Thyroid gland (tissue), 4 donors: ENCODE data around the gene CSTPP1. TPM values are rescaled to one million over a fixed set of nuclear protein-coding genes. Genes with fewer than 3 reads are reported as not detected.

Experiments
- DNase-seq, 2 donors: peaks; one replicate each; pipeline ENCODE4 v3.0.0-alpha.2; 2019
- H3K27ac ChIP-seq, 3 donors: fragments of 200-600 bp; sonication (generic); 1 replicate in 2 of 3; 2 replicates in 1 of 3; pipeline ENCODE4 v1.5.1; 2016 to 2019; ENCODE audit warnings: mild to moderate bottlenecking in 1 of 3, moderate library complexity in 1 of 3
- H3K27me3 ChIP-seq: fragments of 200-600 bp; sonication (generic); one replicate; pipeline ENCODE4 v1.5.1; 2019
- H3K36me3 ChIP-seq, 2 donors: fragments of 200-600 bp; sonication (generic); one replicate each; pipeline ENCODE4 v1.5.1; 2016 to 2019
- H3K4me1 ChIP-seq, 2 donors: fragments of 200-600 bp; sonication (generic); one replicate each; pipeline ENCODE4 v1.5.1; 2017 to 2019
- H3K4me3 ChIP-seq, 3 donors: fragments of 200-600 bp; sonication (generic); replicated peaks in 1 of 3; 1 replicate in 2 of 3; 2 replicates in 1 of 3; pipeline ENCODE4 v1.5.1; 2016; ENCODE audit warnings: mild to moderate bottlenecking in 1 of 3
- H3K9me3 ChIP-seq: fragments of 200-600 bp; sonication (generic); one replicate; pipeline ENCODE4 v1.5.1; 2017
- POLR2A ChIP-seq, 2 donors: fragments of 450-650 bp; IDR thresholded peaks; one replicate each; pipeline ENCODE4 v1.6.1; 2017; ENCODE audit warnings: antibody characterized with exemption in 2 of 2, mild to moderate bottlenecking in 2 of 2, moderate library complexity in 1 of 2
- WGBS, 2 donors: methylation state at CpG; one replicate each; pipeline ENCODE4 v1.1.5; 2017; 5-methylcytosine and 5-hydroxymethylcytosine counted together
- intact Hi-C: fragments of 100-400 bp; cut with DNase I; formaldehyde crosslinking; loops from one replicate; pipeline ENCODE4 v1.15.1; 2023
- total RNA-seq, 4 donors: library from RNA; depleted of rRNA; stranded (reverse); fragments of >200 nt; gene quantifications; one replicate each; pipeline ENCODE4 v1.2.3, GENCODE V29; 2016
- TF ChIP-seq, protein P1 (sequence below), 6 experiments: fragments of 200-600 bp in 3 of 6; fragments of 450-650 bp in 3 of 6; sonication (generic) in 3 of 6; IDR thresholded peaks; one replicate each; pipeline ENCODE4 v1.5.1; 2016 to 2019; ENCODE audit warnings: antibody characterized with exemption in 6 of 6, mild to moderate bottlenecking in 2 of 6, inconsistent platforms in 1 of 6, moderate library complexity in 1 of 6

CSTPP1 gene
- total RNA-seq, 4 donors from 2014 or later = 29.4 to 65.8 (median 45.7) TPM

DNA sequence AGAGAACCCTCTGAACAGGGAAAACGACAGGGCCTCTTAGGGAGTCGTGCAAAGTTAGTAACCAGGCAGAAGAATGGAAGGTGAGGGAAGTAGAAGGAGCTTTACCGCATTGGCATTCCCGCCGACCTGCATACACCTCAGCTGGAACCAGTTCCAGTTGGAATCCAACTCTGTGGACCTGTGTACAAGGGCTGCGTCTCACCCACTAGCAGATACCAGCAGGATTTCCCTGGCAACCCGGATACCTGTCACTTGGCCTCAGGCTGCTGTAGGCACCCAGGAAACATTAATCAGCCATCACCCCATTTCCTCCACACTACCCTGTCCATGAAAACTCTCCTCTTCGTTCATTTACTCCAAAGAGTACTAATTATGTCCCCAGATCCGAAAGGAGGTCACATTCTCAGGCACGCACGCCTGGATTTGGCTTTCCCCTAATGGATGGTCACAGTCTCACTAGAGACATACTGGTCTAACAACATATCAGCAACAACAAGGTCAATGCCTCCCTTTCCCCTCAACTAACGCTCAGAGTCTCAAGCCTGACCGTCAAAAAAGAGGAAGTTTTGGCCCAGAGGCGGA is 239.3 kb downstream of the CSTPP1 start:
- Histone ChIP-seq H3K4me1 (peaks cover 20 to 25% of the 10 kb centered on the region in 2 donors), H3K9me3 (no peaks in the 10 kb centered on the region), H3K36me3 (peaks cover 30 to 37% of the 10 kb centered on the region in 2 donors), H3K4me3 (peak overlapping the region; percentile 76 to 90 (median 77)), H3K27ac (peak overlapping the region; percentile 82 to 98 (median 93)), H3K27me3 (no peaks in the 10 kb centered on the region)
- TF ChIP-seq, protein P1, sequence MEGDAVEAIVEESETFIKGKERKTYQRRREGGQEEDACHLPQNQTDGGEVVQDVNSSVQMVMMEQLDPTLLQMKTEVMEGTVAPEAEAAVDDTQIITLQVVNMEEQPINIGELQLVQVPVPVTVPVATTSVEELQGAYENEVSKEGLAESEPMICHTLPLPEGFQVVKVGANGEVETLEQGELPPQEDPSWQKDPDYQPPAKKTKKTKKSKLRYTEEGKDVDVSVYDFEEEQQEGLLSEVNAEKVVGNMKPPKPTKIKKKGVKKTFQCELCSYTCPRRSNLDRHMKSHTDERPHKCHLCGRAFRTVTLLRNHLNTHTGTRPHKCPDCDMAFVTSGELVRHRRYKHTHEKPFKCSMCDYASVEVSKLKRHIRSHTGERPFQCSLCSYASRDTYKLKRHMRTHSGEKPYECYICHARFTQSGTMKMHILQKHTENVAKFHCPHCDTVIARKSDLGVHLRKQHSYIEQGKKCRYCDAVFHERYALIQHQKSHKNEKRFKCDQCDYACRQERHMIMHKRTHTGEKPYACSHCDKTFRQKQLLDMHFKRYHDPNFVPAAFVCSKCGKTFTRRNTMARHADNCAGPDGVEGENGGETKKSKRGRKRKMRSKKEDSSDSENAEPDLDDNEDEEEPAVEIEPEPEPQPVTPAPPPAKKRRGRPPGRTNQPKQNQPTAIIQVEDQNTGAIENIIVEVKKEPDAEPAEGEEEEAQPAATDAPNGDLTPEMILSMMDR (IDR thresholded peaks at IDR 0.05) = no peak
- no peak for TF ChIP-seq POLR2A (IDR thresholded peaks at IDR 0.05)
- DNase-seq = no peak
- WGBS, 2 donors = 31 to 32% methylated on average over 13 to 14 of the region's 14 CpGs
- intact Hi-C loops = loop anchor here (5.0 kb wide), 2 partner anchors 36 to 181 kb away; partner anchors contain the start of gene DDB2

DNA sequence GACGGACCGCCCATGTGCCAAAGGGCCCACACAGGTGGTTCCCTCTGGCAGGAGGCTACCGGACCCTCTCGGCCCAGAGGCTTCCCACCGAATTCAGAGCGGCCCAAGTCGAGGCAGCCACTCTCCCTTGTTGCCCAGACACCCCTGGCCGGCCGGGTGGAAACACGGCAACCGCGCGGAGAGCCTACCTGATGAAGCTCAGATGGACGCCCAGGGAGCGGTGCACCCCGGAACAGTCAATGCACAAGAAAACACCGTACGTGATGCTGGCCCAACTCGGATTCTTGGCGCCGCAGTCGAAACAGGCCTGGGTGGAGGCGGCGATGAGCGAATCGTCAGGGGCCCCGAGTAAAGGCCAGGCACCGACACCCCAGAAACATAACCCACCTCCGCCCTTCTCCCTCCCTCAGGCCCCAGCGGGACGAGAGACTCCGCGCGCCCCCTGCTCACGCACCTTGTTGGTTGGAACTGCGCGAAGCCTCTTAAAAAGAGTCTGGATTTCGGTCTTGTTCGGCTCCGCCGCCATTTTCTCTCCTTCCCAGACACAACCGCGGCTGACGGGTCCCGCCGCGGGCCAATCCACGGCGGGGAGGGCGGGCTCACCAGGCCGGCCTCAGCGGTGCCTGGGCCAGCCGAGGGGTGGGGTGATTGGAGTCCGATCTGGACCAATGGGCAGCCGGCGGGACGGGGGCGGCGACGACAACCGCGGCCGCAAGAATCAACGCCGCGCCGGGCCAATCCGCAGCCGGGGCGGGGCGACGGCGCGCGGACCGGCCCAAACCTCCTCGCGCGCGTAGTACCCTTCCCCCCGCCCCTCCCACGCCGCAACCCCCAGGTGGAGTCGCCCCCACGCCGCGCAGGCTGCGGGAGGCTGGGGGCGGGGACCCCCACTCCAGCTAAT is 240.0 kb downstream of the CSTPP1 start, which contains the start of gene ARFGAP2:
Gene ARFGAP2 (minus strand): TSS at position 552 of the 901 bp plus-strand sequence. CDS start 26 bp downstream, at position 526.
- TF ChIP-seq, protein P1 (IDR thresholded peaks at IDR 0.05) = no peak
- TF ChIP-seq POLR2A (IDR thresholded peaks at IDR 0.05) = peak in 1 of 2 donors; percentile 53
- Histone ChIP-seq H3K36me3 (peaks cover 23 to 32% of the 10 kb centered on the region in 2 donors), H3K27ac (peak within 1 kb of the TSS; percentile 96 to 98 (median 96)), H3K4me1 (peaks cover 20 to 25% of the 10 kb centered on the region in 2 donors), H3K4me3 (peak within 1 kb of the TSS; percentile 76 to 90 (median 77)), H3K9me3 (no peaks in the 10 kb centered on the region), H3K27me3 (no peaks in the 10 kb centered on the region)
- 0 to 1% methylated on average over 11 to 48 of the region's 89 CpGs for WGBS, 2 donors
- peak; percentile 98 for DNase-seq
- intact Hi-C loops = loop anchor here (5.0 kb wide), 2 partner anchors 36 to 181 kb away; partner anchors contain the start of gene DDB2

DNA sequence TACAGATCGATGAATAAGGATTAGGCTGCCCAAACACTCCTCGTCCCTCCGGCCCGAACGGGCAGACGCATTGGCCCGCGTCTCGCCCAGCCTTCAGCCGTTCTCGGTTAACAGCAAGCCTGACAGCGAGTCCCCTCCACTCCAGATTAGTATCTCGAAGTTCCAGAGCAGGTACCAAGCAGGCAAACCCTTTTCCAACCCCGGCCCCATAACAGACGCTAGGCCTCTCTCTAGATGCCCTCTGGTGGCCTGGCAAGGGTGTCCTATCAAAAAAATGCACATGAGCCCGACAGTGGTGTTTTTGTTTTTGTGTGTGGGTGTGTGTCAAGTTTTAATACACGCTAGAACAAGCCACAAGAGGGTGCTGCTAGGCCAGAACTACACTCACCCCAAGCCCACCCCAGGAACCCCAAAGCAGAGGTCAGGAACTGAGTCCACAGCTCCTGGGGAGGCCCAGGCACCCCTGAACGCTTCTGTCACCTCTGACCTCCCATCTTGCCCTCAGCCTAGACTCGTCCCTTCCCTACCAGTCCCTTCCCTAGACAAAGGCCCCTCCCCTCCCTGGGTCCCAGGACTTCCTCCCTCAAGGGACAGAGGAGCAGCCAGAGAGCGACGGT is 240.8 kb downstream of the CSTPP1 start:
- intact Hi-C loops = loop anchor here (5.0 kb wide), 2 partner anchors 35 to 180 kb away; partner anchors contain the start of gene DDB2
- WGBS, 2 donors = 4 to 12% methylated on average over 10 to 21 of the region's 21 CpGs
- H3K4me1 ChIP-seq = peaks cover 20 to 25% of the 10 kb centered on the region in 2 donors

DNA sequence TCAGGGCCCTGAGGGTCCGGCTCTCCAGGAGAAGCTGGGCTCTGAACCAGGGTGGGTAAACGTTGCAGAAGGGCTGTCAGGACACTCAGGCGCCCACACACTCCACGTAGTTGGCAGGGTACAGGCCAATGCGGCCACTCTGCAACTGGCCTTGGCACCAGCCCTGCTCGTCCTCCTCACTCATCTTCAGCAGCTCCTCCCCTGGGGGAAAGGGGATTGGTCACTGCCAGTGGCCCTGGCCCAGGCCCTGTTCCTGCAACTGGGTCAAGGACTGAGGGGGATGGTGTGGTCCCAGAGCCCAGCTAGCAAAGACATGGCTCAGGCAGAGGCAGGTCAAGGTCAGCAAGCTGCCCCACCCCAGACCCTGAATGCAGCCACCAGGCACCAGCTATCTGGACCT is 241.3 kb downstream of the CSTPP1 start:
- Histone ChIP-seq H3K36me3 (peaks cover 11 to 32% of the 10 kb centered on the region in 2 donors), H3K27me3 (no peaks in the 10 kb centered on the region), H3K4me3 (no peak overlapping the region), H3K4me1 (peaks cover 20 to 25% of the 10 kb centered on the region in 2 donors), H3K9me3 (no peaks in the 10 kb centered on the region), H3K27ac (peak overlapping the region; percentile 96 to 98 (median 96))
- TF ChIP-seq POLR2A (IDR thresholded peaks at IDR 0.05) = no peak
- TF ChIP-seq, protein P1 (IDR thresholded peaks at IDR 0.05) = no peak
- peak; percentile 15 to 40 for DNase-seq
- intact Hi-C loops = loop anchor here (5.0 kb wide), 2 partner anchors 34 to 179 kb away; partner anchors contain the start of gene DDB2
- 49 to 80% methylated on average over 2 to 4 of the region's 6 CpGs for WGBS, 2 donors

More for the DNA sequence above, 240.8 kb downstream of the CSTPP1 start:
- peak; percentile 71 to 75 for DNase-seq
- peak overlapping the region; percentile 96 to 98 (median 96) for H3K27ac ChIP-seq
- H3K9me3 ChIP-seq = no peaks in the 10 kb centered on the region
- peak overlapping the region; percentile 35 to 76 (median 47) for H3K4me3 ChIP-seq
- TF ChIP-seq, protein P1 (IDR thresholded peaks at IDR 0.05) = peak in 5 of 6 experiments; percentile 53 to 85 (median 67)
- peak in 1 of 2 donors; percentile 32 for TF ChIP-seq POLR2A (IDR thresholded peaks at IDR 0.05)
- H3K27me3 ChIP-seq = no peaks in the 10 kb centered on the region
- peaks cover 17 to 32% of the 10 kb centered on the region in 2 donors for H3K36me3 ChIP-seq
